Activated CD4-positive, alpha-beta memory T cell treated with anti-CD3 and anti-CD28 coated beads, Interleukin-2, amount 10 ng/mL, durations not matched to agents 7 days and 5 days (primary cell): ENCODE results near the gene MYO1D. TPM values are rescaled to one million over a fixed set of nuclear protein-coding genes. Genes with fewer than 3 reads are reported as not detected.

Experiments
- CTCF ChIA-PET: fragments of 350-600 bp; sonication (Branson Sonifier 250); formaldehyde crosslinking; loops from one replicate; lab custom pipeline; 2021; ENCODE audit warnings: antibody characterized with exemption, inconsistent platforms; lab: Charles Lee
- POLR2A ChIA-PET: fragments of 350-600 bp; sonication (Branson Sonifier 250); formaldehyde crosslinking; loops from one replicate; lab custom pipeline; 2021; ENCODE audit warnings: antibody characterized with exemption; lab: Charles Lee
- DNase-seq: peaks from one replicate; pipeline ENCODE4 v3.0.0-alpha.2; 2020
- H3K27ac Mint-ChIP-seq: one replicate; pipeline ENCODE4 v1.8.0; 2021; ENCODE audit warnings: mild to moderate bottlenecking, mixed read lengths
- H3K27me3 Mint-ChIP-seq: one replicate; pipeline ENCODE4 v1.8.0; 2021; ENCODE audit warnings: mixed read lengths
- H3K36me3 Mint-ChIP-seq: one replicate; pipeline ENCODE4 v1.8.0; 2021; ENCODE audit warnings: low read depth, mixed read lengths
- H3K4me1 Mint-ChIP-seq: one replicate; pipeline ENCODE4 v1.8.0; 2021; ENCODE audit warnings: mixed read lengths
- H3K4me3 Mint-ChIP-seq: one replicate; pipeline ENCODE4 v1.8.0; 2021; ENCODE audit warnings: mild to moderate bottlenecking, mixed read lengths
- H3K9me3 Mint-ChIP-seq: one replicate; pipeline ENCODE4 v1.8.0; 2021; ENCODE audit warnings: mixed read lengths
- total RNA-seq, 2 experiments: library from RNA; stranded (reverse); gene quantifications; one replicate each; pipeline ENCODE4 v1.2.3, GENCODE V29; 2021

Gene MYO1D
- total RNA-seq, 2 experiments from 2014 or later = 8.3 to 11.1 TPM

DNA sequence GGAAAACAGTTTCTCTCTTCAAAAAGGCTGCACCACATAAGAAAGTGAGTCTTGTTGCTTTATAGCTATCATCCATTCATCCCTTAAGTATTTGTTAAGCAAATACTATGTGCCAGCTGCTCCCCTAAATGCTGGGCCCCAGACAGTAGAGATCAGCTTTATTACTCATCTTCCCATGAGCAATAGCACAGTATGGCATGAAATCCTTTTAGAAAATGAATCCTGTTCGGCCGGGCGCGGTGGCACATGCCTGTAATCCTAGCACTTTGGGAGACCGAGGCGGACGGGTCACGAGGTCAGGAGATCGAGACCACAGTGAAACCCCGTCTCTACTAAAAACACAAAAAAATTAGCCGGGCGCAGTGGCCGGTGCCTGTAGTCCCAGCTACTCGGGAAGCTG, 99.5 kb downstream of the MYO1D start:
- no peaks in the 10 kb centered on the region for H3K9me3 Mint-ChIP-seq
- H3K4me1 Mint-ChIP-seq = no peaks in the 10 kb centered on the region
- H3K36me3 Mint-ChIP-seq = no peaks in the 10 kb centered on the region
- H3K27me3 Mint-ChIP-seq = no peaks in the 10 kb centered on the region
- H3K27ac Mint-ChIP-seq = no peak overlapping the region
- no peak for DNase-seq
- H3K4me3 Mint-ChIP-seq = no peak overlapping the region
- ChIA-PET CTCF (interaction anchor here (1.7 to 1.8 kb wide), 2 partner anchors 160 to 164 kb away, joined by 4 to 5 read pairs; no protein-coding TSS in a partner anchor), POLR2A (no interaction called here)

GRCh38 chr17:32774695-32775084, 102.2 kb downstream of the MYO1D start:
- Mint-ChIP-seq H3K9me3 (no peaks in the 10 kb centered on the region), H3K4me3 (no peak overlapping the region), H3K27me3 (no peaks in the 10 kb centered on the region), H3K4me1 (peaks cover 2% of the 10 kb centered on the region), H3K36me3 (no peaks in the 10 kb centered on the region), H3K27ac (no peak overlapping the region)
- POLR2A ChIA-PET = no interaction called here
- CTCF ChIA-PET = interaction anchor here (0.9 kb wide), 1 partner anchor 223 kb away, joined by 3 read pairs; no protein-coding TSS in a partner anchor
- no peak for DNase-seq

GRCh38 chr17:32773856-32774694, 102.8 kb downstream of the MYO1D start:
- Mint-ChIP-seq H3K36me3 (no peaks in the 10 kb centered on the region), H3K27me3 (no peaks in the 10 kb centered on the region), H3K9me3 (no peaks in the 10 kb centered on the region), H3K4me3 (no peak overlapping the region), H3K27ac (no peak overlapping the region), H3K4me1 (peaks cover 2% of the 10 kb centered on the region)
- ChIA-PET POLR2A (no interaction called here), CTCF (interaction anchor here (1.4 kb wide), 1 partner anchor 142 kb away, joined by 3 read pairs; no protein-coding TSS in a partner anchor)
- no peak for DNase-seq

DNA sequence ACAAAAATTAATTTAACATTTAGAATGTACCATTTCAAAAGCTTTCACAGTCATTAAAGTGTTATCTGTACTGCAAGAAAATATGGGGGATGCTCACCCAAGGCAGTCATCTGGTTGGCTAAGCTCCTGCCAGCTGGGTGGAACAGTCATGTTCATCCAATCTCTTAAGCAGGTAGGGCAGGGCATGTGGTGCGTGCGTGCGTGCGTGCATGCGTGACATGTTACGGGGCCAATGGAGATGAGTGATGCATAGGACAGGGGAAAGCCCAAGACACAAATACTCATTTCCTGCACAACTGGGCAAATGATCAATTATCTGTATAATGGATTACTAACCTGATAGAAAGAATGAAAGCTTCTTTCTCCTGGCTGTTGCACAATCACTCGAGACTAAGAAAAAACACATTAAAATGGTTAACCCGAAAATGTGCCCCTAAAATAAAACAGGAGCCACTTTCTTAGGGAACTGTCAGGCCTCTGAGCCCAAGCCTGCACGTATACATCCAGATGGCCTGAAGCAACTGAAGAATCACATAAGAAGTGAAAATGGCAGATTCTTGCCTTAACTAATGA, 104.4 kb downstream of the MYO1D start:
- CTCF ChIA-PET = interaction anchor here (0.9 to 1.7 kb wide), 3 partner anchors 9 to 143 kb away, joined by 3 to 5 read pairs (median 3); no protein-coding TSS in a partner anchor
- POLR2A ChIA-PET = no interaction called here
- Mint-ChIP-seq H3K27me3 (no peaks in the 10 kb centered on the region), H3K27ac (no peak overlapping the region), H3K36me3 (no peaks in the 10 kb centered on the region), H3K9me3 (no peaks in the 10 kb centered on the region), H3K4me3 (no peak overlapping the region), H3K4me1 (peaks cover 2% of the 10 kb centered on the region)
- DNase-seq = no peak

DNA sequence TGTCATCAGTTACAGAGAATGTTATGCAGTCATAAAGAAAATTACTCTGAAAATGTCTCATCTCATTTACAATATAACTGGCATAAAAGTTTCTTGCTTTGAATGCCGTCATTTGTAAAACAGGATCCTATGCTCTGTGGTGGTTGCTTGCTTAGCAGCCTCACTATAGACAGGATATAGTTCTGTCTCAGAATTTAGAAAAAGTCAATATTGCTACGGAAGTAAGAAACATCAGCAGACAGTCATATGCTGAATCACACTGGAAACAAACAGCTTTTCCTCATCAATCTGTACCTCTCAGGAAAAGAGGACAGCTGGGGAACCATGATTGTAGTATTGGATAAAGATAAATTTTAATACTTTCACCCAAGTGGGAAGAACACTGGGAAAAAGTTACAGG, 105.5 kb downstream of the MYO1D start:
- DNase-seq = no peak
- Mint-ChIP-seq H3K9me3 (no peaks in the 10 kb centered on the region), H3K4me3 (no peak overlapping the region), H3K4me1 (peaks cover 2% of the 10 kb centered on the region), H3K36me3 (no peaks in the 10 kb centered on the region), H3K27ac (no peak overlapping the region), H3K27me3 (no peaks in the 10 kb centered on the region)
- ChIA-PET POLR2A (interaction anchor here (0.8 kb wide), 1 partner anchor 105 kb away, joined by 3 read pairs; the partner anchor contains the start of gene MYO1D), CTCF (interaction anchor here (0.9 to 1.7 kb wide), 4 partner anchors 11 to 327 kb away, joined by 3 to 5 read pairs (median 4); partner anchors contain the start of gene PSMD11)

DNA sequence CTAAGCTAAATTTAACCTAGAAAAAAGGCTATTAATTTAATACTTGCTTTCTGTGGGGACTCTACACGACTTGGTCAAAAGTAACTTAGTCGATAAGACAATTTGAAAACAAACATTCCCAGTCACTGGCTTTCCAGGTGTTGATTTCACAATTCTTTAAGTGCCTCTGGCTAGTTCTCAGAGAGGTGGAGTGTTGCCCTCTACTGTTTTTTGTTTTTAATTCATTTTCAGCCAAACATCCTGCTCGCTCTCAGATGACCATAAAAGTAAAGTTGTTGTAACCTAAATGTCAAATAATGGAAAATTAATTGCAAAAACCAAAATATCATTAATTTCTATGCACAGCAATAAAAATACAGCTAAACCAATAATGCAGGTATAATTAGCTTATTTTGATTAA, 107.1 kb downstream of the MYO1D start:
- POLR2A ChIA-PET = no interaction called here
- H3K27me3 Mint-ChIP-seq = no peaks in the 10 kb centered on the region
- CTCF ChIA-PET = interaction anchor here (0.9 to 1.4 kb wide), 3 partner anchors 21 to 166 kb away, joined by 3 to 4 read pairs (median 4); no protein-coding TSS in a partner anchor
- no peak for DNase-seq
- H3K4me1 Mint-ChIP-seq = peaks cover 2% of the 10 kb centered on the region
- no peaks in the 10 kb centered on the region for H3K36me3 Mint-ChIP-seq
- no peaks in the 10 kb centered on the region for H3K9me3 Mint-ChIP-seq
- H3K4me3 Mint-ChIP-seq = no peak overlapping the region
- H3K27ac Mint-ChIP-seq = no peak overlapping the region

DNA sequence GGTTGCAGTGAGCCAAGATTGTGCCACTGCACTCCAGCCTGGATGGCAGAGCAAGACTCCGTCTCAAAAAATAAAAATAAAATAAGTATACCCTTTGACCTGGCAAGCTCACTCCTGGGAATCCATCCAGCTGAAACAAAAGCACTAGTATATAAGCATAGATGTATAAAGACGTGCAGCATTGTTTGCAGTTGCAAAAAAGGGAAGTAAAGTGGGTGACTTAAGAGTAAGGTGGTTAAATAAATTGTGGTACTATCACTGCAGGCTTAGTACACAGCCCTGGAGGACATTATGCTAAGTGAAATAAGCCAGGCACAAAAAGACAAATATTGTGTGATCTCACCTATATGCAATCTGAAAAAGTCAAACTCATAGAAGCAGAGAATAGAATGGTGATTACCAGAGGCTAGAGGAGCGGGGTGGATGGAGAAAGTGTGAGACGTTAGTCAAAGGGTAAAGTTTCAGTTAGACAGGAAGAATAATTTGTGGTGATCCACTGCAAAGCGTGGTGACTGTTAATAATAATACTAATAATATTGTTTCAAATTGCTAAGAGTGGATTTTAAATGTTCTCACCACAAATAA, 113.0 kb downstream of the MYO1D start:
- no peaks in the 10 kb centered on the region for H3K36me3 Mint-ChIP-seq

GRCh38 chr17:32759476-32759875, 117.4 kb downstream of the MYO1D start:
- Mint-ChIP-seq H3K27me3 (no peaks in the 10 kb centered on the region), H3K4me1 (peaks cover 11% of the 10 kb centered on the region), H3K36me3 (no peaks in the 10 kb centered on the region), H3K4me3 (no peak overlapping the region), H3K27ac (no peak overlapping the region), H3K9me3 (no peaks in the 10 kb centered on the region)
- ChIA-PET POLR2A (no interaction called here), CTCF (interaction anchor here (1.0 to 2.2 kb wide), 2 partner anchors 100 to 118 kb away, joined by 3 to 7 read pairs; partner anchors contain the start of gene MYO1D)
- no peak for DNase-seq

More for the DNA sequence above, 113.0 kb downstream of the MYO1D start:
- H3K9me3 Mint-ChIP-seq = no peaks in the 10 kb centered on the region
- H3K4me3 Mint-ChIP-seq = no peak overlapping the region
- H3K4me1 Mint-ChIP-seq = peaks cover 9% of the 10 kb centered on the region
- ChIA-PET CTCF (interaction anchor here (0.6 to 1.1 kb wide), 4 partner anchors 10 to 113 kb away, joined by 3 to 4 read pairs (median 3); partner anchors contain the start of gene MYO1D), POLR2A (no interaction called here)
- no peaks in the 10 kb centered on the region for H3K27me3 Mint-ChIP-seq
- no peak for DNase-seq
- no peak overlapping the region for H3K27ac Mint-ChIP-seq

GRCh38 chr17:32757963-32758362, 119.0 kb downstream of the MYO1D start:
- CTCF ChIA-PET = interaction anchor here (1.0 to 1.5 kb wide), 2 partner anchors 25 to 274 kb away, joined by 3 to 4 read pairs; no protein-coding TSS in a partner anchor

DNA sequence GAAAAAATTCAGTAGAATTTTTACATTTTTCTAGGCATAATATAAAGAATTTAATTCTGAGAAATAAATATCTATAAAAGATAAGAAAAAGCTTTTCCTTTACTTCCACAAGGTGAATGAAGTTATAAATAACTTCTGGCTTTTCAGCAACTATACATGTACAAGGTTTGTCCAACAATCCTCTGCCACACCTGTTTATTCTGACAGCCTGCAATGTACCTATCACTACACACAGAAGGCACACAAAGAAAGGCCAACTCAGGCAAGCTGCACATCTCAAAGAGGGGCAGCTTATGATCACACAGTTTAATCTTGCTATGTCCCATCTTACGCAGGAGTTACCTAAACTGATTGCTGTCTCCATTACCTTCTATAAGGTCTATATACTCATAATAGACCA, 120.2 kb downstream of the MYO1D start:
- Mint-ChIP-seq H3K9me3 (no peaks in the 10 kb centered on the region), H3K36me3 (no peaks in the 10 kb centered on the region), H3K4me1 (peaks cover 11% of the 10 kb centered on the region), H3K27me3 (no peaks in the 10 kb centered on the region), H3K4me3 (no peak overlapping the region), H3K27ac (no peak overlapping the region)
- DNase-seq = no peak
- ChIA-PET POLR2A (no interaction called here), CTCF (interaction anchor here (1.2 to 1.5 kb wide), 2 partner anchors 27 to 85 kb away, joined by 3 to 4 read pairs; no protein-coding TSS in a partner anchor)

More at GRCh38 chr17:32757963-32758362, 119.0 kb downstream of the MYO1D start:
- Mint-ChIP-seq H3K4me3 (no peak overlapping the region), H3K27me3 (no peaks in the 10 kb centered on the region), H3K9me3 (no peaks in the 10 kb centered on the region), H3K36me3 (no peaks in the 10 kb centered on the region), H3K4me1 (peaks cover 11% of the 10 kb centered on the region), H3K27ac (no peak overlapping the region)
- no peak for DNase-seq
- POLR2A ChIA-PET = no interaction called here

DNA sequence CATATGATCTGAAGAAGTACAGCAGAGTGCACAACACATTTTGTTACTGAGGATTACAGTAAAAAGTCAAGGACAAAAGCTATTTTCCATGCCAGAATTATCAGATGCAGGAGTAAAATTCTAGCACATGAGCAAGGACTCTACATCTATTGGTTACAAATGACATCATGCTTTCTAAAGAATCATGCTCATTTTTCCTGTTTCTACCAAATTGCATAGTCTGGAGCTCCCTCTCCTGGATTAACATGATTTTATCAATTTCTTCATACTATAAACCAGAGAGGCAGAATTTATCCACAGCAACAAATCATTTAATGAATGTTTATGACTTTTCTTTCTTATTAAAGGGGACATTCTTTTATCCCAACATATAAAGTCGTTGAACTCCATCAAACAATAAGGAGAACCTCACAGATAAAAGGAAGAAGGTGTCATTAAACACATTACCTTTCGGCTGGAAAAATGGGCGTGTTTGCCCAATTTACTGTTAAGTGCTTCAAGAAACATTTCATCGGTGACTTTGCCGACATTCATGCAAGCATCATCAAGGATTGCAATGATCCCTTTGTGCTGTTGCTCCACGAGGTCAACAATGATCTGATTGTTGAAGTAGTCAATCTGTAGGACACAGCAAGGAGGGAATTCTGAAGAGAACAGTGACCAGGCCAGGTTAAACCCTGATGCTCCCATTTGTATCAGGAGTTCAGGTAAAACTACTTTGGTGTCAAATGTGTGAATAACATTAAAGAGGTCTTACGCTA, 121.7 kb downstream of the MYO1D start:
- Mint-ChIP-seq H3K4me1 (peaks cover 11% of the 10 kb centered on the region), H3K4me3 (no peak overlapping the region), H3K27ac (no peak overlapping the region), H3K27me3 (no peaks in the 10 kb centered on the region), H3K36me3 (no peaks in the 10 kb centered on the region), H3K9me3 (no peaks in the 10 kb centered on the region)
- ChIA-PET CTCF (interaction anchor here (0.8 to 1.1 kb wide), 3 partner anchors 96 to 311 kb away, joined by 3 to 10 read pairs (median 4); partner anchors contain the start of gene PSMD11), POLR2A (interaction anchor here (0.7 kb wide), 1 partner anchor 271 kb away, joined by 3 read pairs; no protein-coding TSS in a partner anchor)
- DNase-seq = no peak

GRCh38 chr17:32752934-32753333, 124.0 kb downstream of the MYO1D start:
- Mint-ChIP-seq H3K4me3 (no peak overlapping the region), H3K27me3 (no peaks in the 10 kb centered on the region), H3K36me3 (no peaks in the 10 kb centered on the region), H3K27ac (no peak overlapping the region), H3K9me3 (no peaks in the 10 kb centered on the region), H3K4me1 (peaks cover under 1% of the 10 kb centered on the region)
- DNase-seq = no peak
- POLR2A ChIA-PET = interaction anchor here (0.6 kb wide), 1 partner anchor 158 kb away, joined by 3 read pairs; no protein-coding TSS in a partner anchor
- CTCF ChIA-PET = interaction anchor here (1.2 kb wide), 1 partner anchor 309 kb away, joined by 3 read pairs; no protein-coding TSS in a partner anchor
